GM12874 (cell line): ENCODE measurements around the gene SEMA6A.

Experiments used
- TF ChIP-seq, protein P1 (sequence below): IDR thresholded peaks from 2 replicates; pipeline ENCODE4 v1.5.1; 2011; ENCODE audit warnings: low read depth, mild to moderate bottlenecking, control low read depth, low read length, moderate library complexity; ENCODE audit not compliant: insufficient read depth

Gene SEMA6A

GRCh38 chr5:116495786-116496357 lies 78.8 kb downstream of the SEMA6A start:
- TF ChIP-seq, protein P1, sequence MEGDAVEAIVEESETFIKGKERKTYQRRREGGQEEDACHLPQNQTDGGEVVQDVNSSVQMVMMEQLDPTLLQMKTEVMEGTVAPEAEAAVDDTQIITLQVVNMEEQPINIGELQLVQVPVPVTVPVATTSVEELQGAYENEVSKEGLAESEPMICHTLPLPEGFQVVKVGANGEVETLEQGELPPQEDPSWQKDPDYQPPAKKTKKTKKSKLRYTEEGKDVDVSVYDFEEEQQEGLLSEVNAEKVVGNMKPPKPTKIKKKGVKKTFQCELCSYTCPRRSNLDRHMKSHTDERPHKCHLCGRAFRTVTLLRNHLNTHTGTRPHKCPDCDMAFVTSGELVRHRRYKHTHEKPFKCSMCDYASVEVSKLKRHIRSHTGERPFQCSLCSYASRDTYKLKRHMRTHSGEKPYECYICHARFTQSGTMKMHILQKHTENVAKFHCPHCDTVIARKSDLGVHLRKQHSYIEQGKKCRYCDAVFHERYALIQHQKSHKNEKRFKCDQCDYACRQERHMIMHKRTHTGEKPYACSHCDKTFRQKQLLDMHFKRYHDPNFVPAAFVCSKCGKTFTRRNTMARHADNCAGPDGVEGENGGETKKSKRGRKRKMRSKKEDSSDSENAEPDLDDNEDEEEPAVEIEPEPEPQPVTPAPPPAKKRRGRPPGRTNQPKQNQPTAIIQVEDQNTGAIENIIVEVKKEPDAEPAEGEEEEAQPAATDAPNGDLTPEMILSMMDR: no peak

DNA sequence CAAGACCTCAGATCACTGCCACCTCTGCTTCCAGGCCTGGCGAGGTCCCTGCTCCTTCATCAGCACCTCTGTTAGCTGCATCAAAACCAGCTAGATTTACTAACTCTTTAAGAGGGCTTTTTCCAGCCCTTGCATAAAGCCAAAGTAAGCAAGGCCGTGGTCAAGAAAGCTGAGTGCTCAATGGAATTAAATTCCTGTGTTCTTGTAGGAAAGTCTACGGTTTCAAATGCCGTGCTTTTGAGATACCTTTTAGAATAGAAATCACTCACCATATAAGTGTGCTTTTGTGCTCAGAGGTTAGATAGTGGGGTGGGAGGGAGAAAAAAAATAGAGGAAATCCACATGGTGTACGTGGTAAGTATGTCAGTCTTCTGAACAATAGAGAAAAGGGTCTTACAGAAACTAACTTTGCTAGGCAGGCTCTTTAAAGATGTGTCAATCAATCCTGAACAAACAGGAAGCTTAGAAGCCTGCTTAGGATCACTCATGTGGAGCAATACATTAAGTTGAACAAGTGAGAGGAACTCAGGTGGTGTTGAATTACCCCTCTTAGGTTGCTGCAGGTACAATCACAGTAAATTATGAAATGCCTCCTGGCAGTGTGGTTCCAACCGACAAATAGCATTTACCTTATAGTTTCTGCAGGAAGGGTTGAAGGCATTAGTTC lies 79.7 kb downstream of the SEMA6A start:
- TF ChIP-seq, protein P1: no peak

DNA sequence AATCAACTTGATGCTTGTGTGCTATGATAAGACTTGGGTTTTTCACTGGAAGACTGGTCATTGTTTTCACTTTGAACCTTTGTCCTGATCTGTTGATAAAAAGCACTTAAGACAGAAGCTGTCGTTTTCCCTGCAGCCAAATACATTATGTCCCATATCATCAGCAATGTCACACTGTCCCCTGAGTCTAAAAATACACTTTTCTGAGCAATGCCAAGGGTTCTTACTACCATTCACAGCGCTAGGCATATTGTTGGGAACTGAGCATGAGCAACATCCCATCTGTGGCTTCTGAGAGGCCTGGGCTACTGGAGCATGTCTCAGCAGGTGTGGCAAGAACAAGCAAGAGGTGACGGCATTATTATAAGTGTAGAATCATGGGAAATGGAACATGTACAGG lies 81.8 kb downstream of the SEMA6A start:
- TF ChIP-seq, protein P1: no peak

- TF ChIP-seq, protein P1: no peak
Measured at GRCh38 chr5:116492016-116492623, 82.5 kb downstream of the SEMA6A start.

DNA sequence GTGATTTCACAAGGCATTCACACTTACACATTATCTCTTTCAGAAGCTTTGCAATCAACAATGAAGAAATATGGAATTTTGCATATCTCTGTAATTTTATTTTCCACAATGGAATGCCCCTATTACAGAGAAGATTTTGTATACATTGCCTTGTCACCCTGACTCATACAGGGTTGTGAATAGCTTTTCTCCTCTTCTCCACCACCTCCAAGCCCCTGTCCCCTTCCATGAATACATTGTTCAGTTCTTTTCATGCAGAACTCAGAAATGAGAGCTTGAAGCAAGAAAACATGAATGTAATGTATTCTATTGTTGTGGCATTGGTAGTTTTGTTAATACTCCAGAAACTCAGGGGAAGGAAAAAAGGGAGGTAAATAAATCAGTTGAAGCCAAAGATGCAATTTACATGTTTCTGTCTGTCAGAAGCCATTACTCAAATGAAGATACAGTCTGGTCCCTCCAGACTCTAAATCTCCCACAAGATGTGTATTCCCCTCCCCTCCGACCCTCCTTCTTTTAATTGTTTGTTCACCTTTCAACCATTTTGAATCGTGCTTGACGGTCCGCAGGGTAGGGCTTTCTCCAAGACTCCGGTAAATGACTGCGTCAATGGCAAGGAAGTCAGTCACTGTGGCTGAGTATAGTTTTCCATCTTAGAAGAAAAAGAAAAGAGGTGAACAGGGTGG lies 86.1 kb downstream of the SEMA6A start:
- TF ChIP-seq, protein P1: no peak

DNA sequence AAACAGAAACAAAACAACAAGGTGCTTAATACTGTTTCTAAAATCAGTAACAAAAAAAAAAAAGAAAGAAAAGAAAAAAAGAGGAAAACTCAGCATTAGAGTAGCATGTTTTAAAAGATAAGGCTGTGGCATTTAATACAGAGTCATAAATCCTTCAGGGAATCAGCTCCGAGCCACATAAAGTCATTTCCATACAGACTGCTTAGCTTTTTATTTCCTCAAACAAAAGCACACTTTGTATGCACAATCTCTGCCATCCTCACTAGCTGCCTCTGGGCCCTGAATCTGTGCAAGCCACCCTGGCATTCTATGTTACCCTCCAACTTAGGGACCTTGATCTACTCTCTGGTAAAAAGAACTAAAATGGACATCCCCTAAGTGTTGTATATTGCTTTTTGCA lies 87.6 kb downstream of the SEMA6A start:
- TF ChIP-seq, protein P1: no peak

DNA sequence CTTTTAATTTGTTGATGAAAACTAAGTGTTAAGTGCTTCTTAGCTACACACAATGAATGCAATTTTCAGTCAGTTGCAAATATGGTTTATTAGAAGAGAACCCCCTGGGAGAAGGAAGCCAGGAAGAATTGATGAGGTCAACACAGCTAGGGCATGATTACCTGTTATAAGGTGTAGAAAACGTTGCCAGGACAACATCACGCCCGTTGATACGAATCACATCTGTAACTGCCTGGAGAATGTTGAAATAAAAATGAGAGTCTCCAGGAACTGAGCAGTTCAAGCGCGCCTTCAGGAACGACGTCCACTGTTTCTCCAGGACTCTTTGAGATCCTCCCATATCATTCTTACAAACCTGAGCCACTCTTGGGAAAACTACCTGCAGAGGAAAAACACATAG lies 88.0 kb downstream of the SEMA6A start:
- TF ChIP-seq, protein P1: no peak
